Upper lobe of left lung (tissue), 6 donors: ENCODE measurements around the gene CDH2. TPM values are rescaled to one million over a fixed set of nuclear protein-coding genes. Genes with fewer than 3 reads are reported as not detected.

Experiments used
- ATAC-seq, 2 donors: fragments of 200-7000 bp; cut with Tn5 transposase; one replicate each; pipeline ENCODE4 v1.9.1; 2022; ENCODE audit warnings: mild to moderate bottlenecking in 2 of 2, moderate library complexity in 2 of 2; ENCODE audit not compliant: low FRiP score in 2 of 2
- DNase-seq, 2 donors: peaks; one replicate each; pipeline ENCODE4 v3.0.0-alpha.2; 2019 to 2020
- H3K27ac ChIP-seq, 4 donors: fragments of 200-600 bp; sonication (generic); one replicate each; pipeline ENCODE4 v1.5.1; 2016 to 2019
- H3K27me3 ChIP-seq, 4 donors: fragments of 200-600 bp; sonication (generic); one replicate each; pipeline ENCODE4 v1.5.1; 2017 to 2019
- H3K36me3 ChIP-seq, 4 donors: fragments of 200-600 bp; sonication (generic); one replicate each; pipeline ENCODE4 v1.5.1; 2016 to 2019
- H3K4me1 ChIP-seq, 4 donors: fragments of 200-600 bp; sonication (generic); one replicate each; pipeline ENCODE4 v1.5.1; 2018 to 2019
- H3K4me3 ChIP-seq, 4 donors: fragments of 200-600 bp; sonication (generic); one replicate each; pipeline ENCODE4 v1.5.1; 2017 to 2019; ENCODE audit warnings: mild to moderate bottlenecking in 2 of 4, moderate library complexity in 1 of 4
- H3K9me3 ChIP-seq, 4 donors: fragments of 200-600 bp; sonication (generic); one replicate each; pipeline ENCODE4 v1.5.1; 2018 to 2019
- CTCF ChIP-seq, 6 experiments: fragments of 450-650 bp in 4 of 6; fragments of 200-600 bp in 2 of 6; sonication (generic) in 2 of 6; IDR thresholded peaks; one replicate each; pipeline ENCODE4 v1.5.1; 2016 to 2019; ENCODE audit warnings: antibody characterized with exemption in 6 of 6
- EP300 ChIP-seq, 4 donors: sonication (generic); formaldehyde crosslinking; IDR thresholded peaks; one replicate each; pipeline ENCODE4 v1.5.1; 2017; ENCODE audit warnings: antibody characterized with exemption in 4 of 4, control low read depth in 2 of 4
- POLR2A ChIP-seq, 4 donors: fragments of 450-650 bp; IDR thresholded peaks; one replicate each; pipeline ENCODE4 v1.5.1; 2016 to 2017; ENCODE audit warnings: antibody characterized with exemption in 4 of 4, mild to moderate bottlenecking in 2 of 4
- POLR2AphosphoS5 ChIP-seq, 2 donors: sonication (generic); formaldehyde crosslinking; IDR thresholded peaks; one replicate each; pipeline ENCODE4 v1.5.1; 2017; ENCODE audit warnings: antibody characterized with exemption in 2 of 2
- WGBS, 2 donors: methylation state at CpG; one replicate each; pipeline ENCODE4 v1.1.5; 2017 to 2018; 5-methylcytosine and 5-hydroxymethylcytosine counted together
- total RNA-seq, 6 donors: library from RNA; depleted of rRNA in 4 of 6; stranded (reverse); fragments of >200 nt in 4 of 6; gene quantifications; one replicate each; pipeline versions ENCODE4 v1.1.0 to v1.2.1, GENCODE V29; 2016 to 2021
- donor health status: DM: no; HTN: no; CAD: no; lungs with moderate emphysema.
- donor health status: DM: no; HTN: yes; CAD: no; lungs with severe emphysema.

CDH2 gene
- total RNA-seq, result 1 to 10 TPM in 1 of 6 donors, under 1 TPM in 3, not detected in 2; 0.20 to 2.3 (median 0.75) TPM

DNA sequence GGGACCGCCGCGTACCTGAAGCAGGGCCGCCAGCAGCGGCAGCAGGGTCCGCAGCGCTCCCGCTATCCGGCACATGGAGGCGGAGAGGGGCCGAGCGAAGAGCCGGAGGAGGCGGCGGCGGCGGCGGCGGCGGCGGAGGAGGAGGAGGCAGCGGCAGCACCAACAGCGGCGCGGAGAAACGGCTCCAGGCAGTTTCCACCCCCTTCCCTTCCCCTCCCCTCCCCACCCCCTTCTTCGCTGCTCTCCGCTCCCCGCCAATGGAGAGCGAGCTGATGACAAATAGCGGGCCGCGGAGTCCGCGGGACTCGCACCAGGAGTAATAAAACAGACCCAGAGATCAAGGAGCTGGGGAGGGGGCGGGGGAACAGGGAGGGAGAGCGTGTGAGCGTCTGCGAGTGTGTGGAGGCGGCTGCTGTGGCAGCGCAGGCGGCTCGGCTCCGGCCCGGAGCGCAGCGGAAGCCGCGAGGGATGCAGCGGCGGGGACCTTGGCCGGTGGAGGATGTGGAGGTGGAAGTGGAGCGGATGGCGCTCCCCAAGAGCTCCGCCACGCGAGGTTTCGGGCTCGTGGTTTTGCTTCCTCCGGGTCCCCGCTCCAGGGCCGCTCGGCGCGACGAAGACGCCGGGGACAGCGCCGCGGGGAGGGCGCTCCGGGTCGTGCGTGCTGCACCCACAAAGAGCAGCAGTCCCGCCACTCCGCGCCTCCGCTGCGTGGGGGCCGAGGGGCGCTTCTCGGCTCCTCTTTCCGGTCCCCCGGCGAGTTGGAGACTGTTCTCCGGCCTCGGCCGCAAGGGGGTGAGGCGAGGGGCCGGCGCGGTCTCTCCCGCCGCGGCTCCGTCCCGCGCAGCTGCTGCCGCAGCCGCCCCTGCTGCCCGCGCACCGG is at the start of gene CDH2:
CDH2 (minus strand) TSS at position 183 of the 880 bp plus-strand sequence; CDS start at position 75, 108 bp downstream.
- peaks cover 0 to 35% (median 18%) of the 10 kb centered on the region in 4 donors for H3K27me3 ChIP-seq
- peaks cover 18 to 40% (median 24%) of the 10 kb centered on the region in 4 donors for H3K4me1 ChIP-seq
- TF ChIP-seq CTCF (IDR thresholded peaks at IDR 0.05), result no peak
- no peak for TF ChIP-seq POLR2A (IDR thresholded peaks at IDR 0.05)
- no peak for TF ChIP-seq EP300 (IDR thresholded peaks at IDR 0.05)
- no peak for TF ChIP-seq POLR2AphosphoS5 (IDR thresholded peaks at IDR 0.05)
- no peaks in the 10 kb centered on the region for H3K9me3 ChIP-seq
- H3K36me3 ChIP-seq, result no peaks in the 10 kb centered on the region
- H3K4me3 ChIP-seq, result peak within 1 kb of the TSS; percentile 2 to 56 (median 45)
- peak in 1 of 2 donors; percentile 84 for DNase-seq
- H3K27ac ChIP-seq, result no peak within 1 kb of the TSS
- ATAC-seq, result peak in 1 of 2 donors; percentile 64
- 0 to 3% methylated on average over 32 to 51 of the region's 105 CpGs for WGBS, 2 donors

GRCh38 chr18:28212060-28212459 is 35.1 kb upstream of the CDH2 start:
- no peaks in the 10 kb centered on the region for H3K9me3 ChIP-seq
- 89 to 90% methylated on average over 3 of the region's 3 CpGs for WGBS, 2 donors
- H3K27ac ChIP-seq, result no peak overlapping the region
- no peak for TF ChIP-seq POLR2AphosphoS5 (IDR thresholded peaks at IDR 0.05)
- no peak for TF ChIP-seq POLR2A (IDR thresholded peaks at IDR 0.05)
- no peak for TF ChIP-seq CTCF (IDR thresholded peaks at IDR 0.05)
- TF ChIP-seq EP300 (IDR thresholded peaks at IDR 0.05), result no peak
- H3K36me3 ChIP-seq, result no peaks in the 10 kb centered on the region
- H3K27me3 ChIP-seq, result no peaks in the 10 kb centered on the region
- no peak overlapping the region for H3K4me3 ChIP-seq
- no peak for DNase-seq
- no peak for ATAC-seq
- H3K4me1 ChIP-seq, result no peaks in the 10 kb centered on the region

DNA sequence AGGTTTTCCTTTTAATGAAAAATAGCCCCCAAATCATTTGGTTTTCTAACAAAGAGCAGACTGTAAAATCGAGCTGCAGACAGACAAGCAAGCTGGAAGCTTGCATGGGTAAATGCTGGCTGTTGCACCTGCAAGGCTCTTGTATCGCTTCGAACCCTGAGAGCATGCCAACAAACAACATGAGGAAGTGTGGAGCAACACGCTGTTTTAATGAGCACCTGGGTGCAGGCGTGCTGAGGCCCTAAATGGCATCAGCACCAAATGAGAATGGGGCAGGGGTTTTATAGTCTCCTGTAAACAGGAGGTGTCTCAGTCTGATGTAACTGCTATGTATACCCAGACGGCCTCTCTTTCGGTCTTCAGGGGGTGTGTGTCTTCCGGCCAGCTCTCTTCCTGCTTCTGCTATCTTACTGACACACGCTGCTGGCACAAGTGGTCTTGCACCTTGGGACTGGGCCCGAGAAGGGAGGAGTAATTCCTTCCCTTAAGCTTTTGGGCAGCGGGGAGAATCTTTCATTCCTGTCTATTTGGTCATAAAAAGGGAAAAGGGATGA is 31.9 kb upstream of the CDH2 start:
- Histone ChIP-seq H3K36me3 (no peaks in the 10 kb centered on the region), H3K4me3 (no peak overlapping the region), H3K27me3 (no peaks in the 10 kb centered on the region), H3K4me1 (no peaks in the 10 kb centered on the region), H3K27ac (no peak overlapping the region), H3K9me3 (no peaks in the 10 kb centered on the region)
- ATAC-seq (no peak), DNase-seq (no peak)
- TF ChIP-seq POLR2A (IDR thresholded peaks at IDR 0.05) (no peak), CTCF (IDR thresholded peaks at IDR 0.05) (no peak), EP300 (IDR thresholded peaks at IDR 0.05) (no peak), POLR2AphosphoS5 (IDR thresholded peaks at IDR 0.05) (no peak)
- WGBS, 2 donors, result 63 to 72% methylated on average over 11 of the region's 11 CpGs

- DNase-seq (no peak), ATAC-seq (no peak)
- no peak overlapping the region for H3K27ac ChIP-seq
- 73 to 74% methylated on average over 1 of the region's 1 CpG for WGBS, 2 donors
- no peak overlapping the region for H3K4me3 ChIP-seq
- H3K4me1 ChIP-seq, result no peaks in the 10 kb centered on the region
- H3K36me3 ChIP-seq, result no peaks in the 10 kb centered on the region
- TF ChIP-seq POLR2AphosphoS5 (IDR thresholded peaks at IDR 0.05) (no peak), CTCF (IDR thresholded peaks at IDR 0.05) (no peak), EP300 (IDR thresholded peaks at IDR 0.05) (no peak), POLR2A (IDR thresholded peaks at IDR 0.05) (no peak)
- no peaks in the 10 kb centered on the region for H3K27me3 ChIP-seq
- no peaks in the 10 kb centered on the region for H3K9me3 ChIP-seq
These were observed 31.3 kb upstream of the CDH2 start for GRCh38 chr18:28208268-28208667.
